T-cell (primary cell): ENCODE results near the gene ABHD16B. TPM values are rescaled to one million over a fixed set of nuclear protein-coding genes. Genes with fewer than 3 reads are reported as not detected.
A peak's percentile ranks its signal among the peaks of the same experiment; 100 is the strongest.

ENCODE experiments used
- ATAC-seq, 4 experiments: fragments of 200-7000 bp in 3 of 4; fragments of 150-1000 bp in 1 of 4; cut with Tn5 transposase; replicated peaks in 1 of 4; 1 replicate in 3 of 4; 2 replicates in 1 of 4; pipeline ENCODE4 v1.10.0; 2021; ENCODE audit warnings: moderate library complexity in 3 of 4, mild to moderate bottlenecking in 2 of 4, moderate number of reproducible peaks in 1 of 4
- CTCF ChIA-PET, 2 donors: fragments of 300-600 bp; sonication (Branson Sonifier 250); formaldehyde crosslinking; loops; one replicate each; lab custom pipeline; 2022; ENCODE audit warnings: antibody characterized with exemption in 2 of 2; lab: Charles Lee
- POLR2A ChIA-PET, 2 donors: fragments of 300-600 bp; sonication (Branson Sonifier 250); formaldehyde crosslinking; loops; one replicate each; lab custom pipeline; 2022; ENCODE audit warnings: antibody characterized with exemption in 2 of 2; lab: Charles Lee
- DNase-seq, 35 experiments: peaks; one replicate each; pipeline versions ENCODE4 v3.0.0 to v3.0.0-alpha.2; 2013 to 2023
- H3K27ac ChIP-seq: one replicate; pipeline ENCODE4 v1.5.1; 2013; ENCODE audit warnings: low read length
- H3K27me3 ChIP-seq, 2 experiments: replicated peaks in 1 of 2; 1 replicate in 1 of 2; 2 replicates in 1 of 2; pipeline versions ENCODE4 v1.6.1 to v1.7.0; 2013; ENCODE audit warnings: low read length in 1 of 2, mixed read lengths in 1 of 2; ENCODE audit not compliant: control insufficient read depth in 2 of 2, insufficient read depth in 2 of 2; ENCODE audit errors: extremely low read depth in 1 of 2
- H3K36me3 ChIP-seq, 2 donors: 1 replicate in 1 of 2; 2 replicates in 1 of 2; pipeline versions ENCODE4 v1.6.1 to v1.7.0; 2013; ENCODE audit warnings: low read length in 1 of 2; ENCODE audit not compliant: control insufficient read depth in 2 of 2, insufficient read depth in 1 of 2; ENCODE audit errors: extremely low read depth in 1 of 2
- H3K4me1 ChIP-seq, 2 experiments: 1 replicate in 1 of 2; 2 replicates in 1 of 2; pipeline versions ENCODE4 v1.6.1 to v1.7.0; 2013; ENCODE audit warnings: low read length in 2 of 2, mixed read lengths in 1 of 2; ENCODE audit not compliant: insufficient read depth in 2 of 2, control insufficient read depth in 1 of 2; ENCODE audit errors: extremely low read depth in 1 of 2
- H3K4me3 ChIP-seq, 2 donors: 1 replicate in 1 of 2; 2 replicates in 1 of 2; pipeline versions ENCODE4 v1.5.1 to v1.7.0; 2013; ENCODE audit warnings: mild to moderate bottlenecking in 2 of 2, low read length in 1 of 2, moderate library complexity in 1 of 2; ENCODE audit not compliant: control insufficient read depth in 1 of 2; ENCODE audit errors: extremely low read depth in 1 of 2
- H3K9me3 ChIP-seq: 2 replicates; pipeline ENCODE4 v1.7.0; 2013
- H3K27ac Mint-ChIP-seq, 2 donors: one replicate each; pipeline ENCODE4 v1.8.0; 2020 to 2021; ENCODE audit warnings: mild to moderate bottlenecking in 2 of 2, mixed read lengths in 2 of 2
- H3K27me3 Mint-ChIP-seq, 2 donors: one replicate each; pipeline ENCODE4 v1.8.0; 2021 to 2022; ENCODE audit warnings: mixed read lengths in 2 of 2
- H3K36me3 Mint-ChIP-seq: one replicate; pipeline ENCODE4 v1.8.0; 2021; ENCODE audit warnings: mixed read lengths
- H3K4me1 Mint-ChIP-seq, 3 donors: one replicate each; pipeline ENCODE4 v1.8.0; 2020 to 2022; ENCODE audit warnings: mixed read lengths in 3 of 3, mild to moderate bottlenecking in 1 of 3
- H3K4me3 Mint-ChIP-seq, 3 donors: one replicate each; pipeline ENCODE4 v1.8.0; 2020 to 2022; ENCODE audit warnings: mild to moderate bottlenecking in 3 of 3, mixed read lengths in 3 of 3, moderate library complexity in 3 of 3
- H3K9me3 Mint-ChIP-seq, 3 donors: one replicate each; pipeline ENCODE4 v1.8.0; 2020 to 2022; ENCODE audit warnings: mixed read lengths in 3 of 3
- WGBS: methylation state at CpG from one replicate; pipeline ENCODE4 v1.1.5; 2013; ENCODE audit warnings: missing lambda C conversion rate; ENCODE audit not compliant: insufficient coverage; 5-methylcytosine and 5-hydroxymethylcytosine counted together
- total RNA-seq, 35 experiments: library from RNA in 6 of 35; stranded (reverse) in 6 of 35; fragments of 120-200 nt in 1 of 35; gene quantifications; one replicate each; pipeline versions ENCODE4 v1.2.1 to v1.2.4 and lab custom pipeline; 2013 to 2026

ABHD16B gene
- total RNA-seq, 5 donors from 2014 or later (not counting 1 experiment from before 2014, with no cell fraction given): not detected

GRCh38 chr20:63833776-63834490, 27.4 kb upstream of the ABHD16B start:
- WGBS: 90% methylated on average over 13 of the region's 20 CpGs
- ATAC-seq: no peak

GRCh38 chr20:63834491-63834880, 26.8 kb upstream of the ABHD16B start:
- WGBS: 85% methylated on average over 5 of the region's 9 CpGs
- Mint-ChIP-seq H3K27ac (no peak overlapping the region), H3K9me3 (no peaks in the 10 kb centered on the region), H3K4me3 (no peak overlapping the region), H3K27me3 (peaks cover 7 to 22% of the 10 kb centered on the region in 2 donors), H3K4me1 (peaks cover 7 to 16% (median 8%) of the 10 kb centered on the region in 3 donors), H3K36me3 (no peaks in the 10 kb centered on the region)
- DNase-seq: no peak
- Histone ChIP-seq H3K4me1 (peaks cover under 1 to 7% of the 10 kb centered on the region in 2 experiments), H3K4me3 (no peak overlapping the region), H3K9me3 (no peaks in the 10 kb centered on the region), H3K27me3 (peaks cover 0 to 42% of the 10 kb centered on the region in 2 experiments), H3K27ac (no peak overlapping the region), H3K36me3 (no peaks in the 10 kb centered on the region)
- CTCF ChIA-PET: interaction anchor here in 1 of 2 donors (0.5 kb wide), 1 partner anchor 296 kb away, joined by 9 read pairs; no protein-coding TSS in a partner anchor
- no peak for ATAC-seq
- POLR2A ChIA-PET: no interaction called here

More at GRCh38 chr20:63833776-63834490, 27.4 kb upstream of the ABHD16B start:
- no peak overlapping the region for H3K27ac ChIP-seq
- DNase-seq: no peak
- no peaks in the 10 kb centered on the region for H3K9me3 Mint-ChIP-seq
- no peak overlapping the region for H3K27ac Mint-ChIP-seq
- peak overlapping the region in 1 of 3 donors; percentile 58 for H3K4me3 Mint-ChIP-seq
- ChIA-PET POLR2A (no interaction called here), CTCF (no interaction called here)
- H3K4me3 ChIP-seq: no peak overlapping the region
- no peaks in the 10 kb centered on the region for H3K9me3 ChIP-seq
- H3K36me3 Mint-ChIP-seq: no peaks in the 10 kb centered on the region
- H3K27me3 ChIP-seq: peaks cover 5 to 48% of the 10 kb centered on the region in 2 experiments
- peaks cover 9 to 28% of the 10 kb centered on the region in 2 donors for H3K27me3 Mint-ChIP-seq
- peaks cover 9 to 18% (median 11%) of the 10 kb centered on the region in 3 donors for H3K4me1 Mint-ChIP-seq
- H3K4me1 ChIP-seq: peaks cover 3 to 9% of the 10 kb centered on the region in 2 experiments
- H3K36me3 ChIP-seq: no peaks in the 10 kb centered on the region

- CTCF ChIA-PET: interaction anchor here in 1 of 2 donors (0.5 kb wide), 1 partner anchor 297 kb away, joined by 9 read pairs; no protein-coding TSS in a partner anchor
- H3K27me3 Mint-ChIP-seq: peaks cover 0 to 16% of the 10 kb centered on the region in 2 donors
- H3K27ac Mint-ChIP-seq: no peak overlapping the region
- H3K9me3 Mint-ChIP-seq: no peaks in the 10 kb centered on the region
- no peaks in the 10 kb centered on the region for H3K9me3 ChIP-seq
- H3K27me3 ChIP-seq: peaks cover 0 to 36% of the 10 kb centered on the region in 2 experiments
- H3K4me1 Mint-ChIP-seq: peaks cover 0 to 8% (median 1%) of the 10 kb centered on the region in 3 donors
- no peak for DNase-seq
- WGBS: 93% methylated on average over 12 of the region's 21 CpGs
- no peak overlapping the region for H3K4me3 ChIP-seq
- no peaks in the 10 kb centered on the region for H3K36me3 ChIP-seq
- POLR2A ChIA-PET: no interaction called here
- no peaks in the 10 kb centered on the region for H3K36me3 Mint-ChIP-seq
- H3K4me3 Mint-ChIP-seq: no peak overlapping the region
- ATAC-seq: no peak
- no peak overlapping the region for H3K27ac ChIP-seq
- H3K4me1 ChIP-seq: no peaks in the 10 kb centered on the region
Observed at GRCh38 chr20:63835021-63835858, 26.1 kb upstream of the ABHD16B start.

- H3K36me3 ChIP-seq: no peaks in the 10 kb centered on the region
- H3K36me3 Mint-ChIP-seq: no peaks in the 10 kb centered on the region
- no peak overlapping the region for H3K4me3 Mint-ChIP-seq
- 80% methylated on average over 21 of the region's 27 CpGs for WGBS
- H3K9me3 ChIP-seq: no peaks in the 10 kb centered on the region
- H3K9me3 Mint-ChIP-seq: no peaks in the 10 kb centered on the region
- no peaks in the 10 kb centered on the region for H3K4me1 ChIP-seq
- ChIA-PET CTCF (no interaction called here), POLR2A (interaction anchor here in 1 of 2 donors (0.5 kb wide), 1 partner anchor 314 kb away, joined by 3 read pairs; no protein-coding TSS in a partner anchor)
- DNase-seq (no peak), ATAC-seq (no peak)
- peaks cover 0 to 21% of the 10 kb centered on the region in 2 donors for H3K27me3 Mint-ChIP-seq
- peaks cover 0 to 7% (median 1%) of the 10 kb centered on the region in 3 donors for H3K4me1 Mint-ChIP-seq
- H3K27me3 ChIP-seq: peaks cover 0 to 36% of the 10 kb centered on the region in 2 experiments
- no peak overlapping the region for H3K4me3 ChIP-seq
- no peak overlapping the region for H3K27ac ChIP-seq
- H3K27ac Mint-ChIP-seq: no peak overlapping the region
Observed at GRCh38 chr20:63836458-63837344, 24.6 kb upstream of the ABHD16B start.

- H3K4me1 Mint-ChIP-seq: peaks cover 3 to 7% (median 5%) of the 10 kb centered on the region in 3 donors
- ChIA-PET CTCF (no interaction called here), POLR2A (no interaction called here)
- peaks cover 0 to 5% of the 10 kb centered on the region in 2 experiments for H3K4me1 ChIP-seq
- peaks cover 0 to 37% of the 10 kb centered on the region in 2 experiments for H3K27me3 ChIP-seq
- no peak overlapping the region for H3K4me3 Mint-ChIP-seq
- H3K9me3 ChIP-seq: no peaks in the 10 kb centered on the region
- H3K27me3 Mint-ChIP-seq: peaks cover 6 to 25% of the 10 kb centered on the region in 2 donors
- WGBS: 79% methylated on average over 5 of the region's 8 CpGs
- H3K27ac ChIP-seq: no peak overlapping the region
- no peaks in the 10 kb centered on the region for H3K9me3 Mint-ChIP-seq
- ATAC-seq (no peak), DNase-seq (no peak)
- no peak overlapping the region for H3K27ac Mint-ChIP-seq
- H3K36me3 ChIP-seq: no peaks in the 10 kb centered on the region
- H3K4me3 ChIP-seq: no peak overlapping the region
- H3K36me3 Mint-ChIP-seq: no peaks in the 10 kb centered on the region
Observed at GRCh38 chr20:63837479-63837878, 23.8 kb upstream of the ABHD16B start.
